HG03521 (cell line): ENCODE measurements around the gene ITGB8.
A peak's percentile ranks its signal among the peaks of the same experiment; 100 is the strongest.

Experiments used
- ATAC-seq: cut with Tn5 transposase; IDR thresholded peaks from one replicate; pipeline ENCODE4 v1.9.1; 2021; ENCODE audit warnings: mild to moderate bottlenecking, moderate library complexity; ENCODE audit not compliant: unreplicated experiment

The ITGB8 gene

DNA sequence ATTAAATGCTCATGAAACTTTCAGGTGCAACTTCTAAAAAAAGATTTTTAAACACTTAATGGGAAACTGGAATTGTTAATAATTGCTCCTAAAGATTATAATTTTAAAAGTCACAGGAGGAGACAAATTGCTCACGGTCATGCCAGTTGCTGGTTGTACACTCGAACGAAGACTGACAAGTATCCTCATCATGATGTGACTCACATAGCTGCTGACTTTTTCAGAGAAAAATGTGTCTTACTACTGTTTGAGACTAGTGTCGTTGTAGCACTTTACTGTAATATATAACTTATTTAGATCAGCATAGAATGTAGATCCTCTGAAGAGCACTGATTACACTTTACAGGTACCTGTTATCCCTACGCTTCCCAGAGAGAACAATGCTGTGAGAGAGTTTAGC lies 79.3 kb downstream of the ITGB8 start:
- ATAC-seq, result no peak

DNA sequence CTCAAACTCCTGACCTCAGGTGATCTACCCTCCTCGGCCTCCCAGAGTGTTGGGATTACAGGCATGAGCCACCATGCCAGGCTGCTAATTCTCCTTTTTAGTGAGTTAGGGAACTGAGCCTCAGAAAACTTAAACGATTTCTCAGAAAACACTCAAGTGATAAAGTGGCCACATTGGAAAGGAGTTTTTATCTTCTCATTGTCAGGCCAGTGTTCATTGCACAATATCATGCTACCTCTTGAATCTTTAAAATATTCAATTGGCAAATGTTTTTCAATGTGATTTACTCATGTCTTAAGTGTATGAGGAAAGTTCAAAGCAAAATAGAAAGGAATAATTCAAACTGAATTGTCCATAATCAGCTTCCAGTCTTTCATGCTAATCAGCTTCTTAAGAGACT lies 80.7 kb downstream of the ITGB8 start:
- no peak for ATAC-seq

DNA sequence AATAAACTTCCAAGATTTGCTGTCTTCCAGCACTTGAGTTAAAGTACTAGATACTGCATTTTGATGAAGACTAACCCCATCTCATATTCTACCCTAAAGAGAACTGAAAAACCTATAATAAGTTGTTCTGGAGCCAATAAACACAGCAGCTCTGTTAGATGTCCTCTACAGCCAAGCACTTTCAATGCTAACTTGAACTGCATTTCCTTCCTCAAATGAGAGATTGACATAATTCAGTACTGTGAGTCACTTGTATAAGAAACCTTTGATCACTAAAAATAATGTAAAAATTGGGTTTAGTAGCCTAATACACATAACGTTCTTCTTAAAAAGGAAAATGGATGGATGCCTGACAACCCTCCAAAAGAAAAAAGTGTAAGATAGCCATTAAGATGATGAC lies 81.3 kb downstream of the ITGB8 start:
- no peak for ATAC-seq

DNA sequence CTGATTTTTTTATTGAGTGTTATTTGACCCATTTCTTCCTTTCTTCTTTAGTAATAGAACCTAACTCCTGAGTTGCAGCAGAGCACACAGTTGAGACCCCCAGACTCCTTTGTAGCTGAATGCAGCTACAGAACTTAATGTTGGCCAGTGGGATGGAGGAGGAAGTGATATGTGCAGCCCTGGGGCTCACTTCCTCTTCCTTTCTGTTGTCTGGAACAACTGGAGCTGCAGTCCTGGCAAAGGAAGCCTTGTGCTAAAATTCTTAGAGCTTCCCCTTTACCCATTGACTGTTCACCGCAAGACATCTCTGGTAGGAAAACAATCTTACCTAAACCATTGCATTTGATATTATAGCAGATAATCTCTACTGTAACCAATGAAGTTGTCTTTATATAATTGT lies 86.6 kb downstream of the ITGB8 start:
- no peak for ATAC-seq

DNA sequence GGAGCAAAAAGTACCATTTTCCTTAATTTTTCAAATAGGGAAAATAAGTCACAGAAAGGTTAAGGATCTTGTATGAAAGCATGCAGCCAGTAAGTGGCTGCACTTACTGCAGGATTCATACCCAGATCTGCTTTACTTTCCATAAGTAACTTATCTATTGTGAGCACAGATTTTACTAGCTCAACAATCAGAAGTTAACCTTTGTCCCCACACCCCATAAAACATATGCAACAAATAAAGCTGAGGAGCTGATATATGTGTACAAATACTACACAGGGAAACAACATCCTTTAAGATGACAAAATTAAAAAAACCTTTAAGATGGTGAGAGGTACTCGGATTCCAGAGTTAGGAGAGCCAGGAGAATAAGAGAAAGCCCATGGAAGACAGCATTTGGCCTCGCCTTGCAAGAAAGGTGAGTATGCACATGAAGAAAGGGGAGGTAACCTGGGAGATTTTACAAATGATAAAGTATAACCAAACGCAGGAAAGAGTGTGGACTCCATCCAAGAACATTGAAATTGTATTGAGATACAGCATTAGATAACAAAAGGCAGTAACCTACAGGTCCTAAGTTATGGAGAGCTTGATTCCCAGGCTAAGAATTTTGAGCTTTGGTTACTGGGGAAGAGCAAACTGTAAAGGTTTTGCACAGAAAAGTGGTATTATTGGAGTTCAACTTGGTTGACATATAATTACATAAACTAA lies 87.1 kb downstream of the ITGB8 start:
- ATAC-seq, result no peak

DNA sequence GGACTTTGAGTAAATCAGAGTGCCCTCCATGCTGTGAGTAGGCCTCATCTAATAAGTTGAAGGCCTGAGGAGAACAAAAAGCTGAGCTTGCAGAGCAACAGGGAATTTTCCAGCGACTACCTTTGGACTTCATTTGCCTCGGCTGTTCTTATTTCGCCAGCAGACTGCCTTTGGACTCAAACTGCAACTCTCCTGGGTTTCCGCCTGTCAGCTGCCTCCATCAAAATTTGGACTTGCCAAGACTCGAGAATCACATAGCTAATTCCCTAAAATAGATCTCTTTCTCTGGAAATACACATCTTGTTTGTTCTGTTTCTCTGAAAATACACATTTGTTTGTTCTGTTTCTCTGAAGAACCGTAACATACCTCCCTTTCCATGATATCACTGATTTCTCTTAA lies 93.8 kb downstream of the ITGB8 start:
- ATAC-seq, result no peak

DNA sequence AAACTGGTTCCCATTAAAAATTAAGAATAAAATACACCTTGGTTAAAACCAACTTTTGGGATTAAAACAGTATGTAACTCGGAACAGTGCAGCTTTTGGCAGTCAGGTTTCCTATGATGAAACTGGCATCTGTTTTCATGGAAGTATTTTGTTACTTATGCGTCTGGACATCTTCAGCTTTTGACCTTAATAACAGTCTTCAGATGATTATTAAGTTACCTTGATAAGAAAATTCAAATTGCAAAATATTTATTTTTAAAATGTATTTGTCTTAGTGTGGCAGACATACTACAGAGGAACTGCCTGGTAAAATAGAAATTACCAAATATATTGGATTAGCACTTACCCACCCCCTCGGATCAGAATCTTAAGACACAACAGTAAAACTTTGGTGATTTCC lies 100.0 kb downstream of the ITGB8 start:
- no peak for ATAC-seq

DNA sequence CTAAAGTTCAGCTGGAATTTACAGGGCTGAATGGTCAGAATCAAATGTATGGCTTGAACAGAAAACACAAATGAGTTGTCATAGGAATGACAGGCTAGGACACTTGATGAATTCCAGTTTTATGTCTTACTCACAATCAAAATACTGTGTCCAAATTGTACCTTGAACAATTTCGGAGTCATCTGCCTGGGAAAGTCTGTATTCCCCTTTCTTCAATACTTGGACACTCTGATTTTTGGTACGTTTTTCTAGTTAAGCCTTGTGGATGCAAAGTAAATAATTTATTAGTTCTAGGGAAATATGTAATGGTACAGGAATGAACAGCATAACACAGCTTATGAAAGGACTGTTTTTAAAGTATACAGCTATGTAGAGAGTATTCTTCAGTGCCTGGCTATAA lies 100.4 kb downstream of the ITGB8 start:
- no peak for ATAC-seq

DNA sequence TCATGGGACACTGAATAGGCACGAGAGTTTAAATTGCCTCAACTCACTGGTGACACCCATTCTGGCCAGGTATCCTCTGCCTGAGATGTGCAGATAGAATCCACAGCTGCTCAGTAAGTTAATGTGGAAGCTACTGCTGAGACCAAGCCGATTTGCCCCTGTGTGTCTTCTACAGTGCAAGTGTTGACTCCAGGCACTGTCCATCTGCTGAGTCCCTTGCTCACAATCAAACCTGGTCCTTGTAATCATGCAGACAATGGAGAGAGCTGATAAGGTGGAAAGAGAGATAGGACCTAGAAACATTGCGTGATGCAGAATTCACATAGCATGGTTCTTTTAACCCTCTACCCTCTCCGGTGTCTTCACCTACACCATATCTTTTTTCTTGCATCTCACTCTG lies 101.4 kb downstream of the ITGB8 start:
- no peak for ATAC-seq

DNA sequence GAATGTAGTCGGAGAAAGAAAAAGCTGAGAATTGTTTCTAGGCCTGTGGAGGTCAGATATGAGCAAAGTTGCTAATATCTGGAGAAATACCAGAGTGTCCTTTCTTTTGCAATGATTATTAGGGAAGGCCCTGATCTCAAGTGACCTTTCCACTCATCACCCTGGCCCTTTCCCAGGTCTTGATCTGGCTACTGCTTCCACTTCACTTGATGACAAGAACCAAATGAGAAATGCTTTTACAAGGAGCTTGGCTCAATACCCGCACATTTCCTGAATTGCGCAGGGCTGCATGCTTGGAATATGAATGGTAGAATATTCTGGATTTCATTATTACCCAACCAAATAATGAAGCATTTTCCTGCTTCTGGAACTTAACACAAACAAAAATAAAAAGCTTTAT lies 104.6 kb downstream of the ITGB8 start:
- no peak for ATAC-seq

DNA sequence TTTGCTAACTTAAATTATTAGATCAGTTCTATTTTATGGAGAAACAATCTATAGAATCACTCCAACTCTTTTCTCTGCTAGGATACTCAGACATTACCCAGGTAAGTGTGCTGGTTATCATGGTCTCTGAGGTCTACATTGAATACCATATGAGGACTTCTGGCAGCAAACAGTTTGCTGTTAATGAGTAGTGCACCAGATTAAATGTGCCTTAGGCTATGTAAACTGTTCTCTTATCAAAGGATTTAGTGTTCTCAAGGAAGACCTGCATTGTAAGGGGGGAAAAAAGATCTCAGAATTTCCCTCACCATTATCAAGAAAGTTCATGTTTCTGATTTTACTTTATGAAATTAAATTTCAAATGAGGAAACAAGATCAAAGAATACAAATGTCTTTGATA lies 107.5 kb downstream of the ITGB8 start:
- no peak for ATAC-seq

DNA sequence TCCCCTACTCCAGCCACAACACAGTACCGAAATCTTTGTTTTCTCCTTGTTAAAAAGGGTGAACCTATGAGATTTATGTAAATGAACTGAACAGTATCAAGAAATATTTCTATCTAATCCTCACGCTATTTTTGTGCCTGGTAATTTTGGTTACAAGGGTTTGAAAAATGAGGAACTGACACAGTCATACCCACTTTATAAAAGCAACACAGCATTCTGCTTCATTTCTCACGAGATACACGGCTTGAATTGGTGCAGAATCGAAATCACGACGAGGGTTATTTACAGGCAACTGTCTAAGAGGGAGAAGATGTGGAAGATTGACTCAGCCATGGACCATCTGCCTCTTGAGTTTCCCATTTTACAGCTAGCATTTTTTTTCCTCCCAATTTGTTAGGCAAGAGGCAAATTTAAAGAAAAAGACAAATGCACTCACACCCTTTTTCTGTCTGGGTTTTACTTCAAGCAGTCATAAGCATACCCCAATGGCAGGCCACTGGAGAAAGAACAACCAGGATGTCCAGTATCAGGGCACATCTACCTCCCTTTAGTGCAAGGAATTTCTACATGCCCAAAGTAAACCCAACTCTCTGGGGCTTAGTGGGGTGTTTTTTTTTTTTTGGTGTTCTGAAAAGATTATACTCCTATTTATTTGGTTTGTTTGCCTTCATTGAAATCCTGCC lies 108.1 kb downstream of the ITGB8 start:
- peak; percentile 87 for ATAC-seq

DNA sequence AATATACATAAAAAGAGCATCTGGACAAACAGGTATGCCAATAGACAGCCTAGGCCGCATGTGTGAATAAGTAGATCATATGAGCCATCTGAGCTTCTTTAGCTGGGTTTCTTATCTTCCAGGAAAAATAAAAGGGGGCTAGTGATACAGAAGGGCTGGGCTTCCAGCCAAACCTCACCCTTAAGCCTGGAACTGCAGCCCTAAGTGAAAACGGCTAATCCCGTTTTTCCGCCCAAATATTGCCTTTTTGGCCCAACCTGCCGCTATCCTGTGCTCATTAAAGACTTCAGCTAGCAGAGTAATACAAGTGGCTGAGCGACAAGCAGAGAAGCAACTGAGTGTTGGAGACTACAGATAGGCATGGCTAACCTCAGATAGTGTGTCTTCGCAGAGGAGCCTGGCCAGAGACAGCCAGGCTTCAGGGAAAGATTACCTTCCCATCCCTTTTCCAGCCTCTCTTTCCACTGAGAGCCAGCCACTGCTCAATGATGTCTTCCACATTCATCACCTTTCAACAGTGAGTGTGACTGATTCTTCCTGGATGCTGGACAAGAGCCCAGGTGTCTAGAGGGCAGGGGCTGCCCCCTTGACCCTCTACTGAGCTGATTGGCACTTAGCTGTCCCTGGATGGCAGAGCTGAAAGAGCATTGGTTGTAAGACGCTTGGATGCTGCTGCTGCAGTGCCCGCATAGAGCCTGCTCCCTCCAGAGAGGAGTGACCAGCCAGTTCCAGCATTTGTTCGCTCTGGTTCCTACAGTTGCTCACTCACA lies 108.9 kb downstream of the ITGB8 start:
- ATAC-seq, result no peak

DNA sequence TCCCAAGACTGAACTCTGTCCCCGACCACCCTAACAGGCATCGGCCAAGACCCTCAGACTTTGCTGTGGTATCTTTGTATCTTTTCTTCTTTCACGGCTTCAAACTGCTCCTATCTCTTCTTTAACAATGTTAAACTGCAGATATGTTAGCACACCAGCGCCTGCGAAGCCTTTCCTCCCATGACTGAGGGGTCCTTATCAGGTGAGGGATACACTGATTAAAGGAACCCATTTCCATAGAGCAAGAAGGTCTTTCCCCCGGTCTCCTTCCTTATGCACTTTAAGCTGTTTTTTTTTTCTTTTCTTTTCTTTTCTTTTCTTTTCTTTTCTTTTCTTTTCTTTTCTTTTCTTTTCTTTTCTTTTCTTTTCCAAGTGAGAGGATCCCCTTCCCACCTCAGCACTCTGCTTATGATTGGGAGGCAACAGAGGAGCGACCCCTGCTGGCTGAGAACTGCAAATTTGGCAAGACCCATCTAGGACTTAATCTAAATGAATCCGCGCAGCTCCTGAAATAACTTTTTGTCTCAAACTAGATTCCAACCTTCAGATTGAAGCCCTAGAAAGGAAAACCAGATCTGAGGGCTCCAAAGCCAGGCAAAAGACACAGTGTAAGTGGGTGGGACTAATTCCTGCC lies 109.9 kb downstream of the ITGB8 start:
- no peak for ATAC-seq

DNA sequence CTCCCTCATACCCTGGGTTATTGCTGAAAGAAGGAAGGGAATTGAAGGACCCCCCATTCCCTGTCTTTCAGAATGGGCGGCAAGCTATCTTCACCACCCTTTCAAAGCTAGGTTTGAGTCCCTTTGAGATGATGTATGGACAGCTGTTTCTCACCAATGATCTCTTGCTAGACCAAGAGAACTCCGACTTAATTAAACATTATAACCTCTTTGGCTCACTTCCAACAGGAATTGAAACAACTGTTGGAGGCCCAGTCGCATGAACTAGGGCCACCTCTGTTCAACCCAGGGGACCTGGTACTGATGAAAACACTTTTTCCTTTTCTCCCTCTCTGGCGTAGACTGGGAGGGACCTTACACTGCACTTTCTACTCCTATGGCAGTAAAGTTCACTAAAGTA lies 110.6 kb downstream of the ITGB8 start:
- no peak for ATAC-seq

DNA sequence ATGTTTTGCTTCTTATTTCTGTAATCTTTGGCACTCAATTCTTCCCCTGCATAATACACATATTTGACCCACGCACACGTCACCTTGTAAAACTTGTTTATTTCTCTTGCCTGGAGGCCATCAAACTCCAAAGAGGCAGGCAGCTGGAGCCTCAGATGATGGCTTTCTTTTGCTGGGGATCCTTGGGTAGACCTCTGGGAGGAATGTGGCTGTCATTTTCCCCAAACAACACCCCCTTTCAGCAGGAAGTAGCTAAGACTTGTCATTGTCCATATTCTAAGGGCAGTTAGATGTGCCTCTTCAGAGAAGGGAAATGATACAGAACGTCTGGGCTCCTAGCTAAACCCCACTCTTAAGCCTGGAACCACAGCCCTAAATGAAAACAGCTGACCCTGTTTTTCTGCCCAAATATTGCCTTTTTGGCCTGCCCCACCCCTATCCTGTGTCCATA lies 111.3 kb downstream of the ITGB8 start:
- ATAC-seq, result no peak

DNA sequence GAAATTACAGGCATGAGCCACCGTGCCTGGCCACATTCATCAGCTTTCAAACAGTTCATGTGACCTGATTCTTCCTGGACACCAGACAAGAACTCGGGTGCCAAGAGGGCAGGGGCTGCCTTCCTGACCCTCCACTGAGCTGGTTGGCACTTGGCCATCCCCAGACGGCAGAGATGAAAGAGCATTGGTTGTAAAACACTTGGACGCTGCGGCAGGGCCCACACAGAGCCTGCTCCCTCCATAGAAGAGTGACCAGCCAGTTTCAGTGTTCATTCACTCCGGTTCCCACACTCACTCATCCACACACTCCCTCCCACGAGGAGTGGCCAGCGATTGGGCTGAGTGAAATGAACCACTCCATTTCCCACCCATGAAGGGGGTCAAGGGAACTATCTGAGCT lies 112.3 kb downstream of the ITGB8 start:
- ATAC-seq, result no peak

DNA sequence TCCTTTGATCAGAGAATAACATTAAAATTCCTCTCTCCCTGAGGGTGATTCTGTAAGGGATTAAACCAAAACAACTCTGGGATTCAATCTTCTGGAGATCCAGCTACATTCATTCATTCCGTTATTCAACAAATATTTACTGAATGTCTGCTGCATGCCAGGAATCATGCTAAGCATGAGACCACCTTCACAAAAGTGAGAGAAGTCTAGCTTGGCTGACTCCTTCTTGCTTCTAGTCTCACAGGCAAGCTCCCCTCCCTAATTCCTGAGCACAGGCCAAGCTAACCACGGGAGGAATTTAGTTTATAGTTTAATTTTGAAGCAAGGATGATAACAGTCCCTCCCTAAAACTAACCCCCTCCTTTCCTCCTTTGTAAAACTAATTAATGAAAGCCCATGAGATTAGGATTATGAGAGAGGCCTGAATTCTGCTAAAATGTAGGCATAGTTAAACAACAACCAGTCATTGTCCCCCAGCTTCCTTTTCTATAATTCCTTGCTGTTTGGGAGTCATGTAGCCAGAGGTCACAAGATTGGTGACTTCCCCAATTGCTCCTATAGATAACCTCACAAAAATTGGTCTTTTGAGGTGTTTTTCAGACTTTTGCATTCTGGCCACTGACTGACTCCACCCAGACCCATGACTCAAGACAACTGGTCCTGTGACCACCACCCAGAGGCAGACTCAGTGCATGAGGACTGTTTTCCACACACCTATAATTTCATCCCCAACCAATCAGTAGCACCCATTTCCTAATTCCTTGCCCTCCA lies 113.5 kb downstream of the ITGB8 start:
- no peak for ATAC-seq

DNA sequence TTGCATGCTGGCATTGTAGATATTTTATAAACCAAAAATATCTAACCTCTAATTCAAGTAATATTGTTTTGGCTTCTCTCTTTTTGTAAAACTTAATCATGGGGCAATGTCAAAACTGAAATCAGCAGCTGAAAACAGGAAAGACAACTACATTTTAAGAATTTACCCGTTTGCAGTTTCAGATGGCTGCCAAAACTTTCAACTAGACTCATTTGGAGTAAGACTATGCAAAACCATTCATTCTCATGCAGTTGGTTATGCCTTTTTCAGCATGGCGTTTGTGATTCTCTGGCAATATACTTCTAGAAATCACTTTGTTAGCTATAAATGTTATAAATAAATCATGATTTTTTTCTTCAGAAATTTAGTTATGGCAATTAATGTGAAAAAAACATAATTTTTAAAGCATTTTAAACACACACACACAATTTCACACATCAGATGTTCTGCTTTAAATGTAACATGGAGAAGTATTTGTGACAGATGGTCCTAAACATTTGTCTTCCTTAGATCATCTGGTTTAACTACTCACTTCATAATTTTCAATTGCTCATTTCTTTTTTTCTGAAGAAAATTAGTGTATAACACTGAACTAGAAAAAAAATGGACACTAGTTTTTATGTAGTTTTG lies 116.4 kb downstream of the ITGB8 start:
- peak; percentile 85 for ATAC-seq

DNA sequence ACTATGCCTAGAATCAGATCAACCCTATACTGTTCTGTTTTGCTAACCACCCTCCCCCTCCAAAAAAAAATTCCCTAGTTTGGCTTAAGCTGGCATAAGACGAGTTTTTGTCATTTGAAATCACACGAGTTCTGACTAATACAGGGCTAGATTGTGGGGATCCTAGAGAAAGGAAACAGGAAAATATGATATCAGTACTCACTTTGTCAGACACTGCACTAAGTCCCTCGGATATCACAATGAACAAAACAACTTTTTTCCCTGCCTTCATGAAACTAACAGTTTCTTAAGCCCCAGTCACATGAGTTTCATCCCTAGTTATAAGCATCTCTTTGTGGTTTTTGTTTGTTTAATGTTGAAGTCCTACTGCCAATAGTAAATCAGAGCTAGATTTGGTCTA lies 118.5 kb downstream of the ITGB8 start:
- no peak for ATAC-seq
